ENCODE measurements around the gene PSMD5.

Gene PSMD5

DNA sequence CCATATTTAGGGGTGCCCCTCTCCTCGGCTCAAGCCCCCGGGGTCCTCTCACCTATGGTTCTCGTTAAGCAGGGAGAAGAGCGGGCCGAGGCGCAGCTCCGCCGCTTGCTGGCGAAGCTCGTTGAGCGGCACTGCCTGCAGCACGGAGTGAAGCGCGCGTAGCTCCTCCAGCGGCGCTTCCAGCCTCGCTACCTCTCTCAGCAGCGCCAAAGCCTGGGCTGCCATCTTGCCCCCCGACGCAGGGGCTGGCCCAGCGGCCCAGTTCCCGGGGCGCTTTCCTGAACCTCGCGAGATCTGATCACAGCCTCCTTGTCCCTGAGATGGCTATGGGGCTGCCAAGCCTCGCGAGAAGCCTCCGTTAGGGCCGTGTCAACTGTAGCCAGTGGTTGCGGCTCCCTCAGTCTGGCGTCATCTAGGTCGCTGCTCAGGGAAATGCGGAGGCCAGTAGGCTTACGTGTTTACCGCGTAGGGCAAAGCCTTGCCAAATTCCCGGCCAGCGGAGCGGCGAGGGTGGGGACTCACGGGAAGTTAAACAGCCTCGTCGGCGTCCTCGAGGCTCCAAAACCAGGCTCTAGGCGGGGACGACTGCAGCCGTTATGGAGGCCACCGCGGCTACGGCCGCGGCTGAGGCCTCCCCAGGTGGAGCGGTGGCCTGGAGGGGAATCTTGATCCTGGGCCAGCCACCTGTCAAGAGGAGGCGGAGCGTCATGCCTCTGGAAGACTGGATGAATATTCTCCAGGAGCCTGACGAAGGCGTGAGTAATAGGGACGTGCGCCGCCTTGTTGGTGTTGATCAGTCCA is at the start of gene PSMD5:
Gene PSMD5, minus strand, starts transcription at position 238 of the 801 bp plus-strand sequence. Its CDS starts 13 bp downstream, at position 225.
- DNase-seq = peak; percentile 99

DNA sequence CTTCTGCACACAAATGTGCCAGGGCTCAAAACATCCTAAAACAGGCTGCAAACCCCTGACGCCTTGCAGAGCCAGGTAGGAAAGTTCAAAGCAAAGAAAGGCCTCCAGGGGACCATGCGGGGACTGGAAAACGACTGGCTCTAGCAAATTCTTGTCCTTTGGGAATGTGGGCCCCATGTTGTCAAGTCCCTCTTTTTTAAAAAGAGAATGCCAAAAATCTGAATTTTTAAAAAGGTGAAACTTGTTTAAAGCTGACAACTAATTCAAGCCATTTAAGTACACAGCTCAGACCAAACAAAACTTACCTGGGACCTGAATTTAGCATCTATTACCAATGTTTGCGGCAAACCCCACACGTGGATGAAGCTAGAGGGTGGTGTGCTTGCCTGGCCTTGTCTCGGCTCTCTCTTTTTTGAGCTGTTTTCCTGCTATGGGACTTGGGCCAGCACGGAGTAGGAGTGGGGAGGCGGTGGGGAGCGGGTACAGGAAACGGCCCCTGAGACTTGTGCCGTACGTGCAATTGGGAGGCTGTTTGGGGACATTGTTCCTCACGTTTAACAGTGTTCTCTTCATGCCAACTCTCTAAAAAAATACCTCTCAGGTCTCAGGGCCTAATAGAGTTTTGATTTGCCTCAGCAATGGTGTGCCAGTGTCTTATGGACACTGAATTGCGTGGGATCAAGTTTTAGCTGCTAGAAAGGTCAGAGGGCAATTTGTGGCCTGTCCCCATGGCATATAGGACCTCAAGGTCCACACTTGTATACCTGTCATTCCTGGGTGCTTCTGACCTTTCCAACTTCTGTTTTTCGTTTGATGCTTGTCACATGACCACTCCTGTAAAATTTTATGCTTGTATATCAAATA is 49.4 kb upstream of the PSMD5 start:
- DNase-seq = peak; percentile 66

DNA sequence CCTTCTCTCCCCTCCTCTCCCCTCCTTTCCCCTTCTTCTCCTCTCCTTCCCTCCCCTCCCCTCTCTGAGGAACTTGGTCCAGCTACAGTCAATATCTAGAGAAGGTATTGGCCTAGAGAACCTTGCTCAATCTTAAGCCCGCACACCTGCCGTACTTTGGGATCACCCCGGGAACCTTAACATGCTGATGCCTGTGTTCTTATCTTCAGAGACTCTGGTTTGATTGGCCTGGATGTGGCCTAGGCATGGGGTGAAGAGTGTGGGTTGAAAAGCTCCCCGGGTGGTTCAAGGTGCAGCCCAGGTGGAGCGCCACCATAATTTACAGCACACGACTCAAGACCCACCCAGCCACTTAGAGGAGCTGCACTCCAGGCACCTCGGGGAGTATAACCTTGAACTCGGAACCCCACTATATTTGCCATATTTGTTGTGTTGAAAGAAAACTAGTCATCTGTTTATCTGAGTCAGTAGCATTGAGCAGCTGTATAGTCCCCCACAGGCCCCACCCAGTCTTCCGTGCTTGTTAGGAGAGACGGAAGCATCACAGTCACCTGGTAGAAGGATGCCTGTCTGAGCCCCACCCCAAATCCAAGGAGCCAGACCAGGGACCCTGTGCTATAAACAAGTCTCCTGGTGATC is 48.6 kb upstream of the PSMD5 start:
- DNase-seq = peak; percentile 87

GRCh38 chr9:120890320-120891244 is 47.9 kb upstream of the PSMD5 start:
- peak; percentile 83 for DNase-seq

DNA sequence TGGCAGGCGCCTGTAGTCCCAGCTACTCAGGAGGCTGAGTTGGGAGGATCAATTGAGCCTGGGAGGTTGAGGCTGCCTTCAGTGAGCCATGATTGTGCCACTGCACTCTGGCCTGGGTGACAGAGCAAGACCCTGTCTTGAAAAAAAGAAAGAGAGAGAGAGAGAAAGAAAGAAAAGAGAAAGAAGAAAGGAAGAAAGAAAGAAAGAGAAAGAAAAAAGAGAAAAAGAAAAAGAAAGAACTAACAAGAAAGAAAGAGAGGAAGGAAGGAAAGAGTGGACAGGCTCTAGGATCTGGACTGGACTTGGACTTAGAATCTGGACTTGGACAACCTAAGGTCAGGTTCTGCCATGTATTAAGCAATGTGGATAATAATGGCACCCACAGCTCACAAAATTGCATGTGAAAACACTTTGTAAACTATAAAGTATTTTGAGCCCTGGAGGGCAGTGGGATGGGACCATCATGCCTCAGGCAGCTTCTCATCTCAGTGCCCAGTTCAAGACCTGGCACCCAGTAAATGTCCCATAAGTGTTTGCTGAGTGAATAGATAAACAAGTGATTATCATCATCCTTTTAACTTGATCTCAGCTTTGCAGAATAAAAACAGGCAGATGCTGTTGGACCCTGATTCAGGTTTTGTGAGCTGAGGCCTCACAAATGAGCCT is 47.0 kb upstream of the PSMD5 start:
- no peak for DNase-seq

GRCh38 chr9:120888626-120889025 is 45.9 kb upstream of the PSMD5 start:
- DNase-seq = no peak

- no peak for DNase-seq
Measured at GRCh38 chr9:120886490-120886967, 43.8 kb upstream of the PSMD5 start.

DNA sequence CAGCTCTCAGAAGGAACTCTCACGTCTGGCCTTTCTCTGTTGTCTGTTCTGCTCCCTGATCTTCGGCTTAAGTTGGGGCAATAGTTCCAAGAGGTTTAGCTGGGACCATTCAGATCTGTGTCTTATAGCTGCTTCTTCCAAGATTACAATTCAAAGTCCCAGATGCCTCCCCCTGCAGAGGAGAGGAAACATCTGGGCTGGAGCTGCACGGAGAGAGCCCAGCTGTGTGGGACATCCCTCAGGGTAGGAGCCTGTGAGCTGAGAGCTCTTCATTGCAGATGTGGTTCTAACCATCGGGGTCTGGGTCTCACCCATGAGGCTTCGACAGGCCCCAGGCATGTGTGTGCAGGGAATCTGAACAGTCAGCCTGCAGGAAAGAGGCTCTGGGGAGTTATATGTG is 43.2 kb upstream of the PSMD5 start:
- DNase-seq = no peak

DNA sequence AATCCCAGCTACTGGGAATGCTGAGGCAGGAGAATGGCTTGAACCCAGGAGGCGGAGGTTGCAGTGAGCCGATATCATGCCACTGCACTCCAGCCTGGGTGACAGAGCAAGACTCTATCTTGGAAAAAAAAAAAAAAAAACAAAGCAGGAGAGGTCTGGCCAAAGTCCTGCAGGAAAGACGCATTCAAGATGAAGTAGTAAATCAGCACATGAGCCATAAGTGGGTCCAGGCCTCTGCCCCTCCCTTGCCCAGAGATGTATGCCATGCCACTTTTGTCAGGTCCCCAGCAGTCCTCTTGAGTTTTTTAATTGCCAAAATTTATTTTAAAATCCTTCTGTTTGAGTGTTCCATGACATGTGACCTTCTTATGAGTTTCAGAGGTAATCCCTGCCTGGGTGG is 42.7 kb upstream of the PSMD5 start:
- no peak for DNase-seq

DNA sequence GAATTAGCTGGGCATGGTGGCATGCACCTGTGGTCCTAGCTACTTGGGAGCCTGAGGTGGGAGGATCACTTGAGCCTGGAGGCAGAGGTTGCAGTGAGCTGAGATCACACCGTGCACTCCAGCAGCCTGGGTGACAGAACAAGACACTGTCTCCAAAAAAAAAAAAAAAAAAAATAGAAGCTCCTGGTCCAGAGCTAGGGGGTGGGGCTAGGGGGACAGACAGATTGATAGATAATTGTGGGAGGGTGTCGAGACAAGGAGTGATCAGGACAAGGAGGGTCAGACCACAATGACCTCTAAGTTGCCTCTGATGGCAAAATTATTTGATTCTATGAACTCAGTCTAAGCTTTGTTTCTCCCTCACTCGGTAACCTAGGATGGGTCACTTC is 40.9 kb upstream of the PSMD5 start:
- no peak for DNase-seq

- DNase-seq = no peak
Measured at GRCh38 chr9:120882935-120883607, 40.3 kb upstream of the PSMD5 start.

DNA sequence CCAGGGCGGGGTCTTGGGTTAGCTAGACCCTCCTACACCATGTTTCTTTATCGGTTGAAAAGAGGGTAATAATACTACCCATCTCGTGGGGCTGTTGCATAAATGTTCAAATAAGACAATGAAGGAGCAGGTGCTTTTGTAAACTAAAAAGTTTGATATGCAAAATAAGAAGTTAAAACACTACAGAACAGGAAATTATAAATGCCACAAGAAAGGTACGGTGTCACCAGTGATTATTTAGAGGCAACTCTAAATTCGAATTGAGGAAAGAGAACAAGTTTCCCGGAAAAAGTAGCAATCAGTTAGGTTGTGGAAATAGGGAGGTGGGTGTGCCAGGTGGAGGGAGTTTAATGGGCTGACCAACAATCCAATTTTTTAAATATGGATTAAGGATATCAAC is 36.7 kb upstream of the PSMD5 start:
- no peak for DNase-seq

DNA sequence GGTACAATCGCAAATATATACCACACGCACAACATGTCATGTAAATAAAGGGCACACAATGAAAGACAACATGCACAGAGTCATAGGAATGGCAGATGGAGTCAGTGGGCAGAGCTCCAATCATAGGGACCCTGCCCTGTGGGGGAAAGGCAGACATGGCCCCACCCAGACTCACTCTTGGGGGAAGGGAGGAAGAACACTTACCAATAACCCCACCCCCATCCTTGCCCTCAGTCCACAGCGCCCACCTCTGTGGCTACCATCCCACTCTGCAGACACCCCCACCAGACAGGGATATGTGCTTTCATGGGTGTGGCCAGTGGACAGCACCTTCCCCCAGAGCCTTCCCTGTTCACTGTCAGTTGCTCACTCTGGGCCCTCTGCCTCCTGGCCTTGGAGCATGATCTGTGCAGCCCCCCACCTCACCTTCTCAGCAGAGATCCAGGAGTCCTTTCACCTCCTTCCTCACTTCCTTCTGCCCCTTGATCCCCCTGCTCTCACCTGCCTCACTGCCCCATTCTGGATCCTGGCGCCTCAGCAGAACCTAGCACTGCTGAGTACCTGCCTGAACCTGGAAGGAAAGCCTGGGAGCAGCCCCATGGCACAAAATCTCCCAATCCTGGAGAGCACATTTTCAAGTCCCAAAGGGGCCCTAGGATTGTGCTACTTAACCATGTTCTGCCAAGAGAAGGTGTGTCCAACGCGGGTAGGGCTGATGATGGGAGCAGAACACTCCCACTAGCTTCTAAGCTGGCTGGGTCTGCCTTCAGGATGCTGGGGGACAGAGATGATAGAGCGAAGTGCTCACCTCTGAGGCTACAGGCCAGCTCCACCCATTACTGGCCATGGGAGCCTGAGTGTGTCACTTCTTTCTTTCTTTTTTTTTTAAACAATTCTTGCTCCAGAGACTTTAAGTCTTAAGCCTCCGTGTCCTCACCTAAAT is 35.7 kb upstream of the PSMD5 start:
- peak; percentile 57 for DNase-seq

DNA sequence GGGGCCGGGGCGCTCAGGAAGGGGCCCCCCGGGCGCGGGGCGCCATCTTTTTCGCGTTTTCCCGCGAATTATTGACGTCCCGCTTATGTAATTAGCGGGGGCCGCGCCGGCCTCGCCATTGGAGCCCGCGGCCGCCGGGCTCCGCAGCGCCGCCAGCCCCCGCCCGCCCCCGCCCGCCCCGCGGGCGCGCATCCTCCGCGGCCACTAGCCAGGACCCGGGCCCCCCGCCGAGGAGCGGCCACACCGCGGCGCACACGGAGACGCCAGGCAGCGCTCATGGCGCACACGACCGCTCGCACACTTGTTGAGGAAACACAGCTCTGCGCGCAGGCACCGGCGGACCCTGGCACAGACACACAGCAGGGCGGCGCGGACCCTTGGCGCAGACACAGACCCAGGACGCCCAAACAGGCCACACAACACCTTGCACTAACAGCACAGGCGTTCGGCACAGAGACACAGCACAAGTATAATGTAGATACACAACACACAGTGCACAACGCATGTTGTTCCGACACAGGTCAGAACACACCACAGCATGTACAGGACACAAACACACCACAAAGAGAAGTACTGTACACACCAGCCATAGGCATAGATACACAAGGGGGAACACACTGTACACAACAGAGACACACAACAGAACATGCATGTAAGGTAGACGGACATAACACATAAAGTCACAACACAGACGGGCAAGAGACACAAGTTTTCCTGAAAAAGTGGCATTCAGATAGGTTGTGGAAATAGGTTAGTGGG is 34.7 kb upstream of the PSMD5 start:
- peak; percentile 90 for DNase-seq

GRCh38 chr9:120876842-120877240 is 34.1 kb upstream of the PSMD5 start, which contains the start of gene PHF19:
Gene PHF19, minus strand, starts transcription at chr9:120877188. Its CDS starts 2,447 bp downstream, at chr9:120874741.
- DNase-seq = no peak

DNA sequence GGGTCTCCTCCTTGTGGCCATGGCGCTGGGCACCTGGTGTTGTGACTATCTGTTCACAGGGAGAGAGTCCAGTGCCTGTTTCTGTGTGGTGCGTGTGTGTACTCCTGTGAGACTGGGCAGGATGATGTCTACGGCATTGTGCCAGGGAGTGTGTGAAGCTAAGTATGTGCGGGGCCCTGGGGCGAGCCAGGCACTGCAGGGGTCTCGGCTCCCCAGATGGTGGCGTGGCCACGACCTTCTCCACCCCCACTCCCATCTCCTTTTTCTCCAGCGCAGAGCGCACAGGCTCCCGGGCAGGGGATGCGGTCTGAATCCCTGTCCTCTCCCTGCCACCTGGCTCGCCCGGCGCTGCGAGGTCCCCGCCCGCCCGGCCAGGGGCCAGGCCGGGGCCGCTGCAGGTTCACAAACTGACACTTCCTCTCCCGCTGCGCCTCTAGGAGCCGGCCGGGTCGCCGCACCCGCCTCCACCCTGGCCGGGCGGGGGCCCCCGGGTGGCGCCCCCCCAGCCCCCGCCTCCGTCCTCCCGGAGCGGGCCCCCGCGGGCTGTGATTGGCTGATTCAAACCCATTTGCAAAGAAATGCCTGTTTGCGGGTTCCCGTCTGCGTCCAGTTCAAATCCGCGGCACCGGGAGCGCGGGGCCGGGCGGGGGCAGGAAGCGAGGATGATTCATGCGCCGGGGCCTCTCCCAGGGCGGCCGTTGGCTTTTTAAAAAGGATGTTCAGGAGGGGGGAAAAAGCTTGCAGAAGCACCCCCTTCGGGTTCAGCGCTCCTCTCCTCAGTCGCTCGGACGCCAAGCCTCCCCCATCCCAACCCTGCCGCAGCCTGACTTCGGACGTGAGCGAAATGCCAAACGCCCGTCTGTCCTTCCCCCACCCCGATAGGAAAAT is 33.5 kb upstream of the PSMD5 start:
- peak; percentile 97 for DNase-seq

- DNase-seq = no peak
Measured at GRCh38 chr9:120875643-120875953, 32.9 kb upstream of the PSMD5 start.

DNA sequence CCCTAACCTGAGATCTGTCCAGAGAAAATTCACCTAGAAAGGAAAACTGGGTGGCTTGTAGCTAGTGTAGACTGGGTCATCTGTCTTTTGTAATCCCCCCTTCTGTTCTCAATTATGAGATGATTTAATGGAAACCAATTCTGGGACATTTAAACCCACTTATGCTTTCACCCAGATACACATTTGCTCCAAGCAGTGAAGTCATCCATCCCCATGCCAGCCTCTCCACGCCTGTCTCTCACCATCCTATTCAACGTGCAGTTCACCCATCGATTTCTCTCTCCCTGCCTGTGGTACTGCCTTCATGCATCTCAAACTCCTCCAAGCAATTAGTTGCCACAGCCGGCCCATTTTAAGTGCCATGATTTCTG is 32.5 kb upstream of the PSMD5 start:
- DNase-seq = no peak

Measured in activated CD4-positive, alpha-beta T cell treated with anti-CD3 and anti-CD28 coated beads, Interleukin-2, Interleukin-6, amounts not matched to agents 100 ng/mL and 50 ng/mL, durations not matched to agents 16 hours and 8 hours (primary cell).